SKM-1 (cell line): Measurements from ENCODE around the gene MCM3AP.

Experiments
- DNase-seq: peaks from one replicate; lab custom pipeline; 2025; ENCODE audit not compliant: unreplicated experiment; lab: John Stamatoyannopoulos, UW

Gene MCM3AP

GRCh38 chr21:46220275-46220810, 65.1 kb downstream of the MCM3AP start:
- no peak for DNase-seq

DNA sequence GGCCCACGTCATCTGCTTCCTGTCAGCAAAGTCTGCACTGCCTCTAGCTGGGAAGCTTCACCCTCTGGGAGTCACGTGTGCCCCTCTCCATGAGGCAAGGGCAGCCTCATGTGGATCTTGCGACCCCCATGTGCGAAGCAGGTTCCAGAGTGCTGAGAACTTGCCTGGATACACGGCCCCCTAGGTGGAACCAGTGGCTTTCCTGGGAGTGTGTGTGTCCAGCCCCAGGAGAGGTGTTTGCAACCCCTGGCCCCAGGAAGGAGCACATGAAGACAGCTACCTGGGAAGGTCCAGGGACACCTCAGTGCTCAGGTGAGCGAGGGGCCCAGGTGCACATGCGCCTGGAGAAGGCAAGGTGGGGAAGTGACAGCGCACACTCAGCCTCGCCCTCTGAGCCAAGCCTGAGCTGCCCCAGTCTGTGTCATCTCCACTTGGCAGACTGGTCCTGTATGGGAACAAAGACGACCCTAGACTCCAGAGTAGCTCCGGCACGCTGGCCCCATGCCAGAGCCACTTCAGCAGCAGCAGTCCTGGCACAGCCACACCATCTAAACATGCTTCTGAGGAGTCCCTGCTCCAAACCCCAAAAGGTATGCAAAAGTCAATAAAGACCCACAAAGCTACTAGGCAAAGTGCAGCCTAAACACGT, 65.7 kb downstream of the MCM3AP start:
- no peak for DNase-seq

DNA sequence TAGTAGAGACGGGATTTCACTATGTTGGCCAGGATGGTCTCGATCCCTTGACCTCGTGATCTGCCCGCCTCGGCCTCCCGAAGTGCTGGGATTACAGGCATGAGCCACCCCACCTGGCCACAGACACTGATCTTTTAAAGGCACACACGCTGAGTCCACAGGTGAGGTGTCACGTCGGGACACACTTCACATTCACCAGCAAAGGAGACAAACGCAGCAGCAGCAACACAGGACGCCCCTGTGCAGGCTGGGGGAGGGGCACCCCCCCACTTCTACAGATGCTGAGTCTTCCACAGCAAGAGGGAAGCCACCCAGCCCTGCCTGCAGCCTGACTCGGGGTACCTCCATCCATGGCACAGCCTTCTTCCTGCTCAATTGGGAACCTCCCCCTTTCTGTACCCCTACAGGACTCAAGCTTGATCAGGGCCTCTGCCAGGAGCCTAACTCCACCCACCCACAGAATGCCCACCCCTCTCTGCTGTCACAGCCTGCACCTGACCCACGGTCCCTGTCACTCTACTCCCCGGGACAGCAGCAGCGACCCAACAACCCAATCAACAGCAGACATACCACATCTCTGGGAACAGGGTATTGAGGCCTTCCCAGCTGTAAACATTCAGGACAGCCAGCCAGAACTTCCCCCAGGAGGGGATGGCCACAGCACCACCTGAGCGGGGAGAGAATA, 66.4 kb downstream of the MCM3AP start:
- DNase-seq = no peak

DNA sequence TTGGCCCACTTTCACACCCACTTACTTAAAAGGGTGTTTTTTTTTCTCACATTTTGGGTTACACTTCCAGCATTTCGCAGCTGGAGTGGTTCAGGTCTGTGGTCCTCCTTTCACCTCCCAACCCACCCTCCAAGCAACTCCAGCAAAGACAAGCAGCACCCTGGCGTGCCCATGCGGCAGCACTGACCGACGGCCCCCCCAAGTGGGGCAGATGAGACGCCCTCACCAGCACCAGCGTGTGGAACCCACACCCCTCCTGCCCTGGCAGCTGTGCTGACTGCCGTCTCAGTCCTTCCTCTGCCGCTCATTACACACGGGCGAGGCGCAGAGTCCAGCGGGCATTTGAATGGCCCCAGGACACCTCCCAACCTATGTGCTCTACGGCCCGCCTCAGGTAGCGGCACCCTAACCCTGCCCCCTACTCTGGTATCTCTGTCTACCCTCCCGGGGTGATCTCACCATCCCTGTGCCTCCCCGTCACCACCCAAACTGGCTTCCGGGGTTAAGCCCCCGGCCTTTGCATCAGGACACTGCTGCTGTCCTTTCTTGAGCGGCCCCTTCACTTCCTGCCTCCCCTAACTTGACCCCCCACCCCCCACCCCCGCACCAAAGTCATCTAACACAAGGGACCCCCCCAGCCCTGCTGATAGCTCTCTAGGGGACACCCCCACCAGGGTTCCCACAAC, 67.8 kb downstream of the MCM3AP start:
- no peak for DNase-seq

GRCh38 chr21:46216132-46216747, 69.2 kb downstream of the MCM3AP start:
- DNase-seq = no peak

- DNase-seq = no peak
These were observed 69.8 kb downstream of the MCM3AP start for GRCh38 chr21:46215436-46216131.

- no peak for DNase-seq
These were observed 70.7 kb downstream of the MCM3AP start for GRCh38 chr21:46214478-46215340.

GRCh38 chr21:46213620-46214286, 71.7 kb downstream of the MCM3AP start:
- DNase-seq = no peak

DNA sequence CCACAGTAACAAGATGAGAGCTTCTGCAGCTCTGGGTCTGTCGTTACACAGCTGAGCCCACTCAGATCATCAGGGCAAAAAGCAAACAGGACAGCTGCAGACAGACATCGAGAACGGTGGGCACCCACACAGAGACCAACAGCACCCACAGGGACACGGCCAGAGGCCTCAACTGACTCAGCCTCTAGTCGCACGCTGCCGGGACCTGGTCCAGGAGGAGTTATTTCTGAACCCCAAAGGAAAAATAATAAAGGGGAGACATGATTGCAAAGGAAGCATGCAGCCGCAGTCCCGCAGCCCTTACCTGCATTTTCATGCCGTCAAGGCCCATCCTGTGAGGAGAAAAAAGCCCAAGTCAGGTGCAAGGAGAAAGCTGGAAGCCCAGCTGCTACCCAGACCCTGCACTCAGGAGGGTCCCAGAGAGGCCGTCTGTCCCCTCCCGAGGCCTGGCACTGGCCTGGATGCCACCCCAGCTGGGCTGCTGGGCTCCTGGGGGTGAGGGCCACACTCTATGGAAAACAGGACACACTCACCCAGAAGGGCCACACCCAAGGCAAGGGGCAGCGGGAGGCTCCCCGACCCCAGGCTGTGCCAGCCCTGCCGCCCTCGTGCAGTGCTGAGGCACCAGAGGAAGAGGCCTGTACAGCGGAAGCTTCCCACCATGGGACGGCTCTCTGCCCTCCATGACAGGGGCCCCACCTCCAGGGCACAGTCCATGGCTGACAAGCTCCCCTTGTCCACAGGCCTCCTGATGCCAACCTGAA, 72.5 kb downstream of the MCM3AP start:
- no peak for DNase-seq

GRCh38 chr21:46211786-46212720, 73.4 kb downstream of the MCM3AP start:
- DNase-seq = no peak

DNA sequence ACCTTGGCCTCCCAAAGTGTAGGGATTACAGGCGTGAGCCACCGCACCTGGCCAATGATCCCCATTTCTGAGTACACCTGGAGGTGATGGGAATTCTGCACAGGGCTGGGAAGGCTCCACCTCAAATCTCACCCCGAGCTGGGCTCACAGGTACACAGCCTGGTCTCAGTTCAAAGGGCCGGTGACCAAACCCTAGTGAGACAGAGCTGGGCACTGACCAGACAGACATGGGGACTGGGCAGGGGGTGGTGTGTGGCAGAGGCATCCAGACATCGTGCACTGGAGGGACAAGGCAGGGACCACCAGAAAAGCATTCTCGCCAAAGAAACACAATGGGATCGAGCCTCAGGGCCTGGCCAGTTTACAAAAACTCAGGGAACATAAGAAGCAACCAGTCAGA, 74.0 kb downstream of the MCM3AP start:
- DNase-seq = no peak

DNA sequence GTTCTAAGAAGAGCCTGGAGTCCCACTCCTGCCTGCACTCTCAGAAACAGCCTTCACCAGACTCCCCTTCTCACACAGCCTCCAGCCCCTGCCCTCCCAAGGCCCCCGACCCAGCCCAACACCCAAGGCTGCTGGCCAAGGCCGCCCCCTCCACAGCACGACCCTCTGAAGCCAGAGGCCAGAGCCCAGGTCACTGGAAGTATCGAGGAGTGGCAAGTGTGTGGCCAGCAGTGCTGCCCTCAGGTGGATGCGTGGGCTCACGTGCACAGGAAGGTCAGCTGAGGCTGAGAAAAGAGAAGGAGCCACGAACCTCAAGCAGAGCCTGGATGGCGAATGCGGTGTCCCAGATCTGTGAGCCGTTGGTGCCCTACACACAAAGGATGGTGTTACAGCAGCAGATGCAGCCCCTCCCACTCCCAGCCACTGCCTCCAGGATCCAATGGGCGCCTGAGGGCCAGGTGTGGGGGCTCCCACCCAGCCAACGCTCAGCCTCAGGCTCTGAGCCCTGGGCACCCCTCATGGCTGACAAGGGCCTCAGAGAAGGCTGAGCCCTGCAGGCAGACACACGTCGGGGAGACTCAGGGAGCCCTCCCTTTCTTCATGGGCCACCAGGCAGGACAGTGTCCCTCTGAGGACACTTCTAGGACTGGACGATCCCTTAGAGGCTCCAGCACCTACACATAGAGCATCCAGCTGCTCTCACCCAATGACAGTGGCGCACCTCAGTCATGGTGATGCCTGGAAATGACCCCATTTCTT, 74.9 kb downstream of the MCM3AP start:
- no peak for DNase-seq

DNA sequence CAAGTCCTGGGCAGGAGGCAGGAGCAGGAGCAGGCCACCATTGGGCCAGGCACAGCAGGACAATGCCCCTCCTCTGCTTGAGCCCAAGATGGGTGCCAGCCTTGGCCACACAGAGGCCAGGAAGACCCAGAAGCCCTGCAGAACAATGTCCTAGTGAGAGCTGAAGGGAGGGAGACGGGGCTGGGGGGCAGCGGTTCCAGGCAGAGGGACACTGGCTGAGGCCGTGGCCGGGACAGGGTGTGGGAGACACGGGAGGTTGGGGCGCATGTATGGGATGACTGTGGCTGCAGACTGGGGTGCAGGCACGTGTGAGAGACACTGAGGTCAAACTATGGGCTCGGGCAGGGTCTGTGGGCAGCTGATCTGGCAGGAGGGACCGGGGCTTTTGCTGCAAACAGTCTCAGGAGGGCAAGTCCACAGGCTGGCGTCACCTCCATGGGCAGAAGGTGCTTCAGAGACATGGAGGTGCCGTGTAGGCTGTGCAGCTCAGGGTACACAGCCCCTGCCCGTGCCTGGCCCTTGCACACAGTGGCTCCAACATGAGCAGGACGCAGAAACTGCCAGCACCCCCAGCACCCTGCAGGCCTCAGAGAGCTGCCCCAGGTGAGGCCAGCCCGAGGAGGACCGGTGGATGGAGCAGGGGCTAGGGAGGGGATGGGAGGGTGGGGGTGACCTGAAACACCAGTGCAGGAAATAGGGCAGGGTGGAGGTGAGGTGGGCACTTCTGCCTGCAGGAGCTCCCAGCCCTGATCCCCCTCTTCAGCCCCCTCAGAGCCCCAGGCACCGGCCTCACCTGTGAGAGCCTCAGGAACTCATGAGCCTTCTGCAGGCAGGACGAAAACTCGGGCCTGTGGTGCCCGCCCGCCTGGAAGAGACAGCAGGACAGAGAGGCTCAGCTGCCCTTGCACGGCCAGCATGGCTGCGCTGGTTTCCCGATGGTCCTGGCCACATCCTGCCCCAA, 76.4 kb downstream of the MCM3AP start:
- DNase-seq = no peak

DNA sequence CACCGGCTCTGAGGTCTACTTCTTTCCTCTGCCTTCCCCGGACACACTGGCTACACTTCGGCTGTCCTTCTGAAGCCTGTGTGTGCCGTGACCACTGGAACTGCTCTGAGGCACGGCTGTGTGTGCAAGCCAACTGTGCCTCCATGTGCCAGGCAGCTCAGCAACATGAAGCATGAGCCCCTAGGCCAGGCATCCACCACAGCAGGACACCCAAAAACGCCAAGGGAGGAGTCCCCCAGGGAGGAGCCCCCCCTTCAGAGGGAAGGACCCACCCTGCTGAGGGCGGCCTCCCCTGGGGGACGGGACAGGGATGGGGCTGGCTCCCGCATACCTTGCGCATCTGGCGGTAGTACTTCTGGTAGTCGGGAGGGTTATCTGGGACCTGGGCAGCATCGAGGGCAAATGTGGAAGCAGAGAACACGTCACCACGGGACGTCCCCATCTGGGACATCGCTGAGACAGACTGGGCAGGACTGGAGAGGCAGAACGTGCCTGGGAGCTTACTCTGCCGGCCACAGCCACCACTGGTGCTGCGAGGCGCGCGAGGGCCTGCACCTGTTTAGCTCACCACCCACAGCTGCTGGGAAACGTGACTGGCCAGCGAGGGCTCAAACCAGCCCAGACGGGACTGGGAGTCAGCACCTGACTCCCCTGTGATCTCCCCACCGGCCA, 77.4 kb downstream of the MCM3AP start:
- DNase-seq = no peak
